Ovary (tissue), 9 donors: ENCODE measurements around the gene MYO1B. TPM values are rescaled to one million over a fixed set of nuclear protein-coding genes. Genes with fewer than 3 reads are reported as not detected.

Experiments
- DNase-seq, 5 donors: peaks; one replicate each; pipeline ENCODE4 v3.0.0-alpha.2; 2019 to 2020
- H3K27ac ChIP-seq, 2 donors: fragments of 200-600 bp; one replicate each; pipeline versions ENCODE4 v1.5.1 to v1.8.0; 2019 to 2022
- H3K27me3 ChIP-seq: fragments of 200-600 bp; one replicate; pipeline ENCODE4 v1.8.0; 2022
- H3K36me3 ChIP-seq: fragments of 200-600 bp; sonication (generic); one replicate; pipeline ENCODE4 v1.5.1; 2019
- H3K4me1 ChIP-seq: one replicate; pipeline ENCODE4 v1.8.1; 2013; ENCODE audit warnings: mild to moderate bottlenecking, moderate library complexity; ENCODE audit not compliant: insufficient read depth
- H3K4me3 ChIP-seq: fragments of 200-600 bp; sonication (generic); one replicate; pipeline ENCODE4 v1.5.1; 2017
- H3K9me3 ChIP-seq, 2 donors: fragments of 200-600 bp in 1 of 2; sonication (generic) in 1 of 2; one replicate each; pipeline versions ENCODE4 v1.5.1 to v1.8.1; 2013 to 2019; ENCODE audit warnings: mild to moderate bottlenecking in 1 of 2, moderate library complexity in 1 of 2
- CTCF ChIP-seq, 3 donors: fragments of 450-650 bp in 2 of 3; fragments of 200-600 bp in 1 of 3; IDR thresholded peaks; one replicate each; pipeline versions ENCODE4 v1.5.1 to v1.8.0; 2016 to 2022; ENCODE audit warnings: antibody characterized with exemption in 3 of 3, mild to moderate bottlenecking in 1 of 3
- EP300 ChIP-seq: sonication (generic); formaldehyde crosslinking; IDR thresholded peaks from one replicate; pipeline ENCODE4 v1.6.1; 2017; ENCODE audit warnings: antibody characterized with exemption
- POLR2A ChIP-seq: fragments of 450-650 bp; IDR thresholded peaks from one replicate; pipeline ENCODE4 v1.6.1; 2017; ENCODE audit warnings: antibody characterized with exemption, mild to moderate bottlenecking, moderate library complexity
- WGBS, 3 donors: extraction: QIAGEN DNeasy Blood & Tissue Kit in 1 of 3; methylation state at CpG; one replicate each; pipeline versions ENCODE4 v1.1.5 to v1.1.7; 2013 to 2017; 5-methylcytosine and 5-hydroxymethylcytosine counted together
- intact Hi-C, 4 donors: fragments of 100-400 bp; cut with DNase I; formaldehyde crosslinking; loops; one replicate each; pipeline versions ENCODE4 v1.11.0 to v1.15.1; 2022 to 2023
- polyA plus RNA-seq, 2 donors: library from polyadenylated mRNA; stranded (reverse); fragments of 200-250 nt in 1 of 2; fragments of 350-450 nt in 1 of 2; fragmentation: Illumina TruSeq in 1 of 2; extraction: RNeasy Lipid Tissue Mini Kit (QIAGEN cat#74804) in 1 of 2; gene quantifications; one replicate each; pipeline ENCODE4 v1.2.3, GENCODE V29; 2013 to 2014
- total RNA-seq, 7 donors: library from RNA; depleted of rRNA in 2 of 7; stranded (reverse); fragments of >200 nt in 2 of 7; fragmentation: NEBNext Ultra II Directional in 3 of 7; extraction: Animal tissue kit (Norgen Biotek cat#: 25700) in 3 of 7; gene quantifications; one replicate each; pipeline versions ENCODE4 v1.1.0 to v1.2.4, GENCODE V29; 2016 to 2023
- donor health status: DM: no; HTN: no; CAD: no; lungs with moderate emphysema.
- donor health status: DM: no; HTN: no; CAD: no.
- donor health status: Bipolar disorder and iron deficiency.
- donor health status: DM: yes; HTN: yes; CAD: no.
- donor health status: DM: no; HTN: no; CAD: no.
- donor health status: DM: yes; HTN: yes; CAD: no.

MYO1B gene
- total and polyA plus RNA-seq, 9 donors = 15.8 to 34.7 (median 27.3) TPM

- no peaks in the 10 kb centered on the region for H3K27me3 ChIP-seq
- intact Hi-C loops = no loop called here
- H3K4me3 ChIP-seq = no peak overlapping the region
- peaks cover 2% of the 10 kb centered on the region for H3K4me1 ChIP-seq
- H3K9me3 ChIP-seq = no peaks in the 10 kb centered on the region
- no peak for TF ChIP-seq POLR2A
- no peak for TF ChIP-seq EP300
- TF ChIP-seq CTCF (IDR thresholded peaks at IDR 0.05) = no peak
- no peak for DNase-seq
- H3K27ac ChIP-seq = no peak overlapping the region
- 86 to 89% (median 87%) methylated on average over 6 of the region's 6 CpGs for WGBS, 3 donors
- H3K36me3 ChIP-seq = no peaks in the 10 kb centered on the region
These were observed 140.4 kb downstream of the MYO1B start for GRCh38 chr2:191385416-191386160.

- no peak for DNase-seq
- Histone ChIP-seq H3K27ac (no peak overlapping the region), H3K36me3 (no peaks in the 10 kb centered on the region), H3K9me3 (no peaks in the 10 kb centered on the region), H3K4me1 (peaks cover 2% of the 10 kb centered on the region), H3K4me3 (no peak overlapping the region), H3K27me3 (no peaks in the 10 kb centered on the region)
- TF ChIP-seq POLR2A (no peak), CTCF (IDR thresholded peaks at IDR 0.05) (no peak), EP300 (no peak)
- WGBS, 3 donors = 85 to 87% (median 87%) methylated on average over 7 of the region's 7 CpGs
- intact Hi-C loops = no loop called here
These were observed 141.8 kb downstream of the MYO1B start for GRCh38 chr2:191386938-191387536.

GRCh38 chr2:191389288-191389687 lies 144.1 kb downstream of the MYO1B start:
- Histone ChIP-seq H3K36me3 (no peaks in the 10 kb centered on the region), H3K4me3 (no peak overlapping the region), H3K27me3 (no peaks in the 10 kb centered on the region), H3K27ac (no peak overlapping the region), H3K9me3 (no peaks in the 10 kb centered on the region), H3K4me1 (peaks cover 2% of the 10 kb centered on the region)
- 88 to 95% (median 93%) methylated on average over 5 of the region's 5 CpGs for WGBS, 3 donors
- intact Hi-C loops = no loop called here
- TF ChIP-seq CTCF (IDR thresholded peaks at IDR 0.05) (no peak), POLR2A (no peak), EP300 (no peak)
- DNase-seq = no peak

GRCh38 chr2:191391171-191391570 lies 146.0 kb downstream of the MYO1B start:
- Histone ChIP-seq H3K4me3 (no peak overlapping the region), H3K4me1 (no peaks in the 10 kb centered on the region), H3K9me3 (no peaks in the 10 kb centered on the region), H3K36me3 (no peaks in the 10 kb centered on the region), H3K27me3 (no peaks in the 10 kb centered on the region), H3K27ac (no peak overlapping the region)
- WGBS, 3 donors = 96 to 98% (median 97%) methylated on average over 3 of the region's 3 CpGs
- TF ChIP-seq POLR2A (no peak), CTCF (IDR thresholded peaks at IDR 0.05) (no peak), EP300 (no peak)
- DNase-seq = no peak
- intact Hi-C loops = no loop called here
